ENCODE results near the gene RIPK3. TPM values are rescaled to one million over a fixed set of nuclear protein-coding genes. Genes with fewer than 3 reads are reported as not detected.
A peak's percentile ranks its signal among the peaks of the same experiment; 100 is the strongest.

The RIPK3 gene
- total RNA-seq, 1 experiment from 2014 or later, result 0.35 TPM

- Histone ChIP-seq H3K27ac (ENCODE audit: insufficient read length, low read depth, low read length) (no peak overlapping the region), H3K23me2 (ENCODE audit: insufficient read length, low read depth, low read length, poor library complexity, severe bottlenecking) (peaks cover 20% of the 10 kb centered on the region), H2AK5ac (ENCODE audit: insufficient read length, low read length) (no peak overlapping the region), H3K4ac (ENCODE audit: low read depth, low read length) (no peak overlapping the region), H3K56ac (ENCODE audit: insufficient read length, low read depth, low read length) (no peak overlapping the region), H2BK5ac (ENCODE audit: insufficient read length, low read length) (no peak overlapping the region), H2BK20ac (ENCODE audit: low read depth, low read length, poor library complexity, severe bottlenecking) (no peak overlapping the region), H3K4me2 (ENCODE audit: insufficient read depth, insufficient read length, low read length) (peak overlapping the region; percentile 85), H4K20me1 (ENCODE audit: control insufficient read depth, insufficient read depth, insufficient read length) (no peaks in the 10 kb centered on the region), H3K18ac (ENCODE audit: insufficient read length, low read depth, low read length) (peak overlapping the region; percentile 56), H2BK15ac (ENCODE audit: low read depth, low read length) (no peak overlapping the region), H3K23ac (ENCODE audit: insufficient read length, low read depth, low read length) (no peak overlapping the region), H3K9me3 (ENCODE audit: control insufficient read depth, low read depth, low read length) (no peaks in the 10 kb centered on the region), H3K79me2 (ENCODE audit: insufficient read depth, low read length) (no peaks in the 10 kb centered on the region), H2AFZ (ENCODE audit: low read length) (peak overlapping the region; percentile 17), H2BK120ac (ENCODE audit: low read depth, low read length, poor library complexity, severe bottlenecking) (no peak overlapping the region), H3K27me3 (ENCODE audit: insufficient read depth, low read length) (peaks cover 35% of the 10 kb centered on the region), H3K79me1 (ENCODE audit: insufficient read depth, low read depth, low read length, poor library complexity, severe bottlenecking) (no peaks in the 10 kb centered on the region), H2BK12ac (ENCODE audit: insufficient read length, low read depth, low read length) (no peak overlapping the region), H3K9ac (ENCODE audit: extremely low read depth, insufficient read length, low read length) (no peak overlapping the region), H4K5ac (ENCODE audit: insufficient read length, low read depth, low read length) (no peak overlapping the region), H3K14ac (ENCODE audit: insufficient read depth, low read length) (peak overlapping the region; percentile 18; the same call in 1 of the 2 replicates), H3K4me1 (ENCODE audit: insufficient read depth, low read length) (no peaks in the 10 kb centered on the region; the same call in 1 of the 2 replicates), H3T11ph (ENCODE audit: low read length) (no peak overlapping the region), H4K8ac (replicated peaks; ENCODE audit: insufficient read length, low read depth, low read length) (no peak overlapping the region), H4K91ac (ENCODE audit: insufficient read length, low read depth, low read length) (no peak overlapping the region)
- peak; percentile 77 for TF ChIP-seq CTCF (conservative IDR thresholded peaks at IDR 0.05)
- peak; percentile 90 for DNase-seq
- WGBS (ENCODE audit: extremely low coverage, insufficient read length, low lambda C conversion rate), result no CpG with 5 or more reads among the region's 56 CpGs
- Mint-ChIP-seq H3K27ac (no peak overlapping the region), H3K36me3 (ENCODE audit: insufficient read depth in 1 of 3, low read depth in 3 of 3) (no peaks in the 10 kb centered on the region; a peak in 1 of 7 replicates), H3K9me3 (peaks cover 0 to 2% of the 10 kb centered on the region in 2 experiments; a peak in 4 of 5 replicates), H3K4me3 (peak overlapping the region; percentile 60 to 91), H3K4me1 (peaks cover 20 to 33% of the 10 kb centered on the region in 2 experiments), H3K27me3 (ENCODE audit: low read depth) (peaks cover 92% of the 10 kb centered on the region)
Observed at GRCh38 chr14:24332268-24332993, 7.4 kb downstream of the RIPK3 start.
